Heart left ventricle (tissue), 16 donors: ENCODE measurements around the gene IL18BP. TPM values are rescaled to one million over a fixed set of nuclear protein-coding genes. Genes with fewer than 3 reads are reported as not detected.

Source experiments
- ATAC-seq, 4 donors: fragments of 200-7000 bp; cut with Tn5 transposase; one replicate each; pipeline ENCODE4 v1.9.1; 2020 to 2022; ENCODE audit warnings: moderate library complexity in 4 of 4, mild to moderate bottlenecking in 3 of 4, moderate number of reproducible peaks in 1 of 4
- DNase-seq, 5 donors: peaks; one replicate each; pipeline ENCODE4 v3.0.0-alpha.2; 2020
- H3K27ac ChIP-seq, 12 donors: fragments of 200-600 bp; sonication (generic) in 4 of 12; one replicate each; pipeline versions ENCODE4 v1.5.0 to v1.8.0; 2016 to 2022; ENCODE audit warnings: mild to moderate bottlenecking in 2 of 12
- H3K27me3 ChIP-seq, 9 donors: fragments of 200-600 bp; sonication (generic) in 2 of 9; one replicate each; pipeline versions ENCODE4 v1.5.1 to v1.8.0; 2016 to 2022; ENCODE audit warnings: mild to moderate bottlenecking in 3 of 9
- H3K36me3 ChIP-seq, 9 donors: fragments of 200-600 bp; sonication (generic) in 2 of 9; one replicate each; pipeline versions ENCODE4 v1.5.0 to v1.8.0; 2018 to 2022; ENCODE audit warnings: mild to moderate bottlenecking in 2 of 9
- H3K4me1 ChIP-seq, 12 donors: fragments of 200-600 bp; sonication (generic) in 4 of 12; one replicate each; pipeline versions ENCODE4 v1.5.0 to v1.8.0; 2016 to 2022; ENCODE audit warnings: mild to moderate bottlenecking in 3 of 12
- H3K4me3 ChIP-seq, 12 donors: fragments of 200-600 bp; sonication (generic) in 4 of 12; one replicate each; pipeline versions ENCODE4 v1.5.0 to v1.8.0; 2017 to 2022; ENCODE audit warnings: mild to moderate bottlenecking in 9 of 12, moderate library complexity in 4 of 12
- H3K9me3 ChIP-seq, 12 donors: fragments of 200-600 bp; sonication (generic) in 4 of 12; one replicate each; pipeline versions ENCODE4 v1.5.0 to v1.8.0; 2016 to 2022; ENCODE audit warnings: mild to moderate bottlenecking in 1 of 12
- POLR2A ChIP-seq, 2 donors: fragments of 450-650 bp; IDR thresholded peaks; one replicate each; pipeline ENCODE4 v1.6.1; 2017; ENCODE audit warnings: antibody characterized with exemption in 2 of 2, mild to moderate bottlenecking in 2 of 2, moderate library complexity in 2 of 2
- WGBS, 4 donors: extraction: QIAGEN DNeasy Blood & Tissue Kit in 2 of 4; methylation state at CpG; one replicate each; pipeline versions ENCODE4 v1.1.5 to v1.1.7; 2013 to 2018; 5-methylcytosine and 5-hydroxymethylcytosine counted together
- intact Hi-C, 10 donors: fragments of 100-400 bp; cut with DNase I; formaldehyde crosslinking; loops; one replicate each; pipeline versions ENCODE4 v1.11.1 to v1.14.2; 2022
- polyA plus RNA-seq, 2 donors: library from polyadenylated mRNA; stranded (reverse); fragments of 200-250 nt; gene quantifications; one replicate each; pipeline ENCODE4 v1.2.3, GENCODE V29; 2013
- total RNA-seq, 9 donors: library from RNA; depleted of rRNA in 2 of 9; stranded (reverse); fragments of >200 nt in 2 of 9; fragmentation: NEBNext Ultra II Directional in 3 of 9; extraction: Animal tissue kit (Norgen Biotek cat#: 25700) in 3 of 9; gene quantifications; one replicate each; pipeline versions ENCODE4 v1.1.0 to v1.2.4, GENCODE V29; 2016 to 2023
- TF ChIP-seq, protein P1 (sequence below), 12 donors: fragments of 200-600 bp; sonication (generic) in 4 of 12; IDR thresholded peaks; one replicate each; pipeline versions ENCODE4 v1.5.0 to v1.8.0; 2018 to 2022; ENCODE audit warnings: antibody characterized with exemption in 12 of 12, mild to moderate bottlenecking in 5 of 12
- donor health status: ischemic (EF 13 %, LVEDD 7.1; RV severe dilation, severe dysfunction).
- donor health status: healthy with polysubstance abuse.
- donor health status: DM: no; HTN: yes; CAD: no.
- donor health status: DM: no; HTN: no; CAD: no.
- donor health status: ischemic (EF 25% LVEDD 6.9; RV normal size, moderate dysfunction).
- donor health status: ischemic (EF 25% LVEDD 5.7; RV mildly dilated, moderate dysfunction).
- donor health status: healthy.
- donor health status: DM: yes; HTN: yes; CAD: no.
- donor health status: ischemic (EF 35%, LVEDD 5.7; RV mildly dilated, moderate dysfunction).
- donor health status: nonischemic (EF 11% LVEDD 7.7; RV severe dilation, severe dysfunction).
- donor health status: DM: yes; HTN: yes; CAD: no.
- donor health status: PGD.
- donor health status: ischemic (EF 29% LVEDD 5.4; RV normal size, mild dysfunction).
- donor health status: nonischemic (EF 23%, LVEDD 6.1; RV moderate dilation, normal function).

The IL18BP gene
- total and polyA plus RNA-seq, 11 donors: 1.1 to 86.5 (median 4.4) TPM

DNA sequence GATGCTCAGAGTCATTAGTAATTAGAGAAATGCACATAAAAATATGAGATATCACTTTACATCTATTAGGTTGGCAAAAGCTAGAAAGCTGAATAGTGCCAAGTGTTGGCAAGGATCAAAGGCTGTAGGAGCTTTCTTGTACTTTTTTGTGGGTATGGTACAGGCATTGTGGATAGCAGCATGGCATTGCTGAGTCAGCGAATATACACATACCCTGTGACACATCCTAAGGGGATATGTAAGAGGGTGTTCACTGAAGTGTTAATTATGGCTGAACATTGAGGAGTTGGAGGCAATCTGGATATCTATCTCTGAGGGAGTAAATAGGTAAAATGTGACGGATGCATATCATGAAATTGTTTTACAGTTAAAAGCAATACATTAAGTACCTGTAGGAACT, 27.0 kb upstream of the IL18BP start:
- intact Hi-C loops: loop anchor here in 4 of 10 donors (10.0 kb wide), 1 partner anchor 463 kb away; the partner anchor contains the start of gene CLPB (in 4 of the 4)

GRCh38 chr11:71976551-71976950, 22.2 kb upstream of the IL18BP start:
- ATAC-seq: no peak

More for the DNA sequence above, 27.0 kb upstream of the IL18BP start:
- WGBS, 4 donors: 95 to 99% (median 98%) methylated on average over 2 of the region's 2 CpGs
- no peaks in the 10 kb centered on the region for H3K9me3 ChIP-seq
- H3K27me3 ChIP-seq: no peaks in the 10 kb centered on the region
- H3K4me3 ChIP-seq: no peak overlapping the region
- H3K4me1 ChIP-seq: no peaks in the 10 kb centered on the region
- no peak overlapping the region for H3K27ac ChIP-seq
- ATAC-seq: no peak
- TF ChIP-seq POLR2A (IDR thresholded peaks at IDR 0.05): no peak
- TF ChIP-seq, protein P1, sequence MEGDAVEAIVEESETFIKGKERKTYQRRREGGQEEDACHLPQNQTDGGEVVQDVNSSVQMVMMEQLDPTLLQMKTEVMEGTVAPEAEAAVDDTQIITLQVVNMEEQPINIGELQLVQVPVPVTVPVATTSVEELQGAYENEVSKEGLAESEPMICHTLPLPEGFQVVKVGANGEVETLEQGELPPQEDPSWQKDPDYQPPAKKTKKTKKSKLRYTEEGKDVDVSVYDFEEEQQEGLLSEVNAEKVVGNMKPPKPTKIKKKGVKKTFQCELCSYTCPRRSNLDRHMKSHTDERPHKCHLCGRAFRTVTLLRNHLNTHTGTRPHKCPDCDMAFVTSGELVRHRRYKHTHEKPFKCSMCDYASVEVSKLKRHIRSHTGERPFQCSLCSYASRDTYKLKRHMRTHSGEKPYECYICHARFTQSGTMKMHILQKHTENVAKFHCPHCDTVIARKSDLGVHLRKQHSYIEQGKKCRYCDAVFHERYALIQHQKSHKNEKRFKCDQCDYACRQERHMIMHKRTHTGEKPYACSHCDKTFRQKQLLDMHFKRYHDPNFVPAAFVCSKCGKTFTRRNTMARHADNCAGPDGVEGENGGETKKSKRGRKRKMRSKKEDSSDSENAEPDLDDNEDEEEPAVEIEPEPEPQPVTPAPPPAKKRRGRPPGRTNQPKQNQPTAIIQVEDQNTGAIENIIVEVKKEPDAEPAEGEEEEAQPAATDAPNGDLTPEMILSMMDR (IDR thresholded peaks at IDR 0.05): no peak
- peaks cover 0 to 48% (median 28%) of the 10 kb centered on the region in 9 donors for H3K36me3 ChIP-seq
- no peak for DNase-seq

GRCh38 chr11:71977090-71977489, 21.6 kb upstream of the IL18BP start:
- TF ChIP-seq, protein P1 (IDR thresholded peaks at IDR 0.05): no peak
- no peak for TF ChIP-seq POLR2A (IDR thresholded peaks at IDR 0.05)
- Histone ChIP-seq H3K27ac (no peak overlapping the region), H3K4me3 (no peak overlapping the region), H3K4me1 (peaks cover 0 to 8% (median 0%) of the 10 kb centered on the region in 12 donors), H3K9me3 (no peaks in the 10 kb centered on the region), H3K36me3 (peaks cover 0 to 33% (median 10%) of the 10 kb centered on the region in 9 donors), H3K27me3 (no peaks in the 10 kb centered on the region)
- ATAC-seq (no peak), DNase-seq (no peak)
- 64 to 87% (median 70%) methylated on average over 1 of the region's 1 CpG for WGBS, 4 donors
- intact Hi-C loops: loop anchor here in 8 of 10 donors (2.0 to 10.0 kb wide), 7 partner anchors 114 to 458 kb away; partner anchors contain the start of gene CLPB (in 5 of the 8)

More at GRCh38 chr11:71976551-71976950, 22.2 kb upstream of the IL18BP start:
- Histone ChIP-seq H3K27ac (no peak overlapping the region), H3K4me1 (peaks cover 0 to 8% (median 0%) of the 10 kb centered on the region in 12 donors), H3K4me3 (no peak overlapping the region), H3K27me3 (no peaks in the 10 kb centered on the region), H3K9me3 (no peaks in the 10 kb centered on the region), H3K36me3 (peaks cover 0 to 36% (median 10%) of the 10 kb centered on the region in 9 donors)
- TF ChIP-seq, protein P1 (IDR thresholded peaks at IDR 0.05): no peak
- TF ChIP-seq POLR2A (IDR thresholded peaks at IDR 0.05): no peak
- no peak for DNase-seq
- intact Hi-C loops: loop anchor here in 8 of 10 donors (2.0 to 10.0 kb wide), 7 partner anchors 114 to 458 kb away; partner anchors contain the start of gene CLPB (in 5 of the 8)
- WGBS, 4 donors: 89 to 100% (median 94%) methylated on average over 5 of the region's 5 CpGs

DNA sequence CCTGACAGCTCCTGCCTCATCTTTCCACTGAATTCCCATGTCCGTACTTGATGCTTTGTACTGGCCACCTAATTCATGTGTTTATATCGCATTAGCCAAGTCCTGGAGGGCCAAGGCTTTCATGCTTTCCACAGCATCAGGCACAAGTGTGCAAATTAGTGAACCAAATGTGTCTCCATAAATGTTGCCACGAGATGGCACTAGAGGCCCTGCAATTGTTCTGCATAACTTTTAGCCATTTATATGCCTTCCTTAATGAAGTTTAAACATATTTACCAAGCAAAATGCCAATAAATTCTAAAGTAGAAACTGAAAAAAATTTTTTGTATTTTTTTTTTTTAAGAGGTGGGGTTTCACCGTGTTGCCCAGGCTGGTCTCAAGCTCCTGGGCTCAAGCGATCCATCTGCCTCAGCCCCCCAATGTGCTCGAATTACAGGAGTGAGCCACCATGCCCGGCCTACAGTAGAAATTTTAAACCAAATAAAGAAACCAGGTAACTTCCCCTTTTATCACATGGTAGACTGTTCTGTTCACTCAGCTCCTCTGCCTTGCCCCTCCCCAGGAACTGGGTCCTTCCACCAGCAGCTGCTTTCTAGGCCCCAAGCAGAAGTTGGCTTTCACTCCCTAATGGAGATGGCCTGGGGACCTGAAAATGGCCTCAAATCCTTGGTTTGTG, 20.8 kb upstream of the IL18BP start:
- Histone ChIP-seq H3K27me3 (no peaks in the 10 kb centered on the region), H3K4me3 (no peak overlapping the region), H3K4me1 (peaks cover 0 to 8% (median 0%) of the 10 kb centered on the region in 12 donors), H3K27ac (no peak overlapping the region), H3K9me3 (no peaks in the 10 kb centered on the region), H3K36me3 (peaks cover 0 to 33% (median 10%) of the 10 kb centered on the region in 9 donors)
- peak in 1 of 5 donors; percentile 39 for DNase-seq
- peak in 3 of 4 donors; percentile 31 to 69 (median 50) for ATAC-seq
- WGBS, 4 donors: 56 to 66% (median 61%) methylated on average over 7 of the region's 7 CpGs
- intact Hi-C loops: loop anchor here in 8 of 10 donors (2.0 to 10.0 kb wide), 8 partner anchors 113 to 457 kb away; partner anchors contain the start of gene CLPB (in 5 of the 8)
- no peak for TF ChIP-seq POLR2A (IDR thresholded peaks at IDR 0.05)
- TF ChIP-seq, protein P1 (IDR thresholded peaks at IDR 0.05): peak; percentile 64 to 80 (median 72)
